Hepatocyte (in vitro differentiated cells): ENCODE data around the gene SUSD3. TPM values are rescaled to one million over a fixed set of nuclear protein-coding genes. Genes with fewer than 3 reads are reported as not detected.

Experiments used
- DNase-seq: peaks from one replicate; pipeline ENCODE4 v3.0.0-alpha.2; 2016; ENCODE audit warnings: low spot score
- H2AFZ ChIP-seq: fragments of 200-600 bp; sonication (generic); 2 replicates; pipeline ENCODE4 v1.6.0; 2016; ENCODE audit warnings: antibody characterized with exemption, mild to moderate bottlenecking
- H3K27ac ChIP-seq: fragments of 200-600 bp; sonication (generic); 2 replicates; pipeline ENCODE4 v1.5.1; 2016; ENCODE audit warnings: mild to moderate bottlenecking
- H3K27me3 ChIP-seq: fragments of 200-600 bp; sonication (generic); 2 replicates; pipeline ENCODE4 v1.6.1; 2016
- H3K36me3 ChIP-seq: fragments of 200-600 bp; sonication (generic); replicated peaks from 2 replicates; pipeline ENCODE4 v1.5.1; 2016; ENCODE audit warnings: low read depth; ENCODE audit not compliant: insufficient read depth
- H3K4me1 ChIP-seq: fragments of 200-600 bp; sonication (generic); 2 replicates; pipeline ENCODE4 v1.5.1; 2016; ENCODE audit warnings: mild to moderate bottlenecking, moderate library complexity; ENCODE audit not compliant: insufficient read depth
- H3K4me2 ChIP-seq: fragments of 200-600 bp; sonication (generic); 2 replicates; pipeline ENCODE4 v1.6.0; 2016
- H3K4me3 ChIP-seq: fragments of 200-600 bp; sonication (generic); 2 replicates; pipeline ENCODE4 v1.5.1; 2016; ENCODE audit warnings: mild to moderate bottlenecking
- H3K79me2 ChIP-seq: fragments of 200-600 bp; sonication (generic); 2 replicates; pipeline ENCODE4 v1.6.0; 2017; ENCODE audit warnings: mild to moderate bottlenecking
- H3K9me2 ChIP-seq: fragments of 200-600 bp; sonication (generic); replicated peaks from 2 replicates; pipeline ENCODE4 v1.6.0; 2017; ENCODE audit warnings: mild to moderate bottlenecking; ENCODE audit not compliant: insufficient read depth
- H3K9me3 ChIP-seq: fragments of 200-600 bp; sonication (generic); 2 replicates; pipeline ENCODE4 v1.5.1; 2016; ENCODE audit warnings: low read depth, mild to moderate bottlenecking
- H4K20me1 ChIP-seq: fragments of 200-600 bp; sonication (generic); 2 replicates; pipeline ENCODE4 v1.6.0; 2016; ENCODE audit warnings: mild to moderate bottlenecking; ENCODE audit not compliant: insufficient read depth, poor library complexity, severe bottlenecking
- CTCF ChIP-seq: fragments of 200-600 bp; sonication (generic); IDR thresholded peaks from 2 replicates; pipeline ENCODE4 v1.5.1; 2016; ENCODE audit warnings: antibody characterized with exemption, mild to moderate bottlenecking; ENCODE audit not compliant: poor library complexity
- EZH2 ChIP-seq: fragments of 200-600 bp; sonication (generic); IDR thresholded peaks from 2 replicates; pipeline ENCODE4 v1.6.1; 2016; ENCODE audit warnings: antibody characterized with exemption, mild to moderate bottlenecking, borderline replicate concordance
- EZH2phosphoT487 ChIP-seq: fragments of 200-600 bp; sonication (generic); IDR thresholded peaks from one replicate; pipeline ENCODE4 v1.6.1; 2018; ENCODE audit warnings: antibody characterized with exemption, mild to moderate bottlenecking, low read depth, moderate library complexity; ENCODE audit not compliant: unreplicated experiment, severe bottlenecking
- WGBS: methylation state at CpG from one replicate; pipeline ENCODE4 v1.1.6; 2016; ENCODE audit warnings: low lambda C conversion rate; ENCODE audit errors: missing lambda C conversion rate; 5-methylcytosine and 5-hydroxymethylcytosine counted together
- polyA plus RNA-seq: library from polyadenylated mRNA; unstranded; fragments of >200 nt; fragmentation: Nextera tagmentation; extraction: Ambion mirVana; gene quantifications from 2 replicates; pipeline ENCODE4 v1.2.1, GENCODE V29; 2016
- total RNA-seq: library from RNA; depleted of rRNA; stranded (reverse); fragments of >200 nt; gene quantifications from 2 replicates; pipeline ENCODE4 v1.2.3, GENCODE V29; 2014

The SUSD3 gene
- total and polyA plus RNA-seq, 2 experiments from 2014 or later, result 11.4 to 17.3 TPM

GRCh38 chr9:93129286-93129685, 70.8 kb downstream of the SUSD3 start:
- H3K36me3 ChIP-seq, result no peaks in the 10 kb centered on the region
- 89% methylated on average over 8 of the region's 8 CpGs for WGBS
- no peak for DNase-seq
- no peaks in the 10 kb centered on the region for H3K9me3 ChIP-seq
- H3K79me2 ChIP-seq, result peaks cover 56% of the 10 kb centered on the region
- peaks cover 39% of the 10 kb centered on the region for H3K4me1 ChIP-seq
- no peak overlapping the region for H3K4me2 ChIP-seq
- H3K27me3 ChIP-seq, result no peaks in the 10 kb centered on the region
- H3K9me2 ChIP-seq, result no peaks in the 10 kb centered on the region
- H3K27ac ChIP-seq, result no peak overlapping the region
- no peak overlapping the region for H3K4me3 ChIP-seq
- H2AFZ ChIP-seq, result no peak overlapping the region
- TF ChIP-seq CTCF, result no peak
- TF ChIP-seq EZH2, result no peak
- TF ChIP-seq EZH2phosphoT487, result no peak
- H4K20me1 ChIP-seq, result peaks cover 10% of the 10 kb centered on the region

- WGBS, result 94% methylated on average over 11 of the region's 11 CpGs
- Histone ChIP-seq H3K79me2 (peaks cover 56% of the 10 kb centered on the region), H3K36me3 (no peaks in the 10 kb centered on the region), H3K9me3 (no peaks in the 10 kb centered on the region), H3K9me2 (no peaks in the 10 kb centered on the region), H4K20me1 (peaks cover 10% of the 10 kb centered on the region), H3K4me1 (peaks cover 45% of the 10 kb centered on the region), H2AFZ (no peak overlapping the region), H3K4me2 (no peak overlapping the region), H3K27ac (no peak overlapping the region), H3K4me3 (no peak overlapping the region), H3K27me3 (no peaks in the 10 kb centered on the region)
- no peak for DNase-seq
- TF ChIP-seq EZH2phosphoT487, result no peak
- no peak for TF ChIP-seq EZH2
- TF ChIP-seq CTCF, result no peak
Observed at GRCh38 chr9:93129691-93130500, 71.4 kb downstream of the SUSD3 start.

- Histone ChIP-seq H3K4me3 (no peak overlapping the region), H3K36me3 (no peaks in the 10 kb centered on the region), H3K4me1 (peaks cover 45% of the 10 kb centered on the region), H3K27ac (no peak overlapping the region), H2AFZ (no peak overlapping the region), H3K9me3 (no peaks in the 10 kb centered on the region), H3K4me2 (no peak overlapping the region), H3K79me2 (peaks cover 56% of the 10 kb centered on the region), H4K20me1 (peaks cover 10% of the 10 kb centered on the region), H3K27me3 (no peaks in the 10 kb centered on the region), H3K9me2 (no peaks in the 10 kb centered on the region)
- no peak for DNase-seq
- TF ChIP-seq EZH2, result no peak
- TF ChIP-seq EZH2phosphoT487, result no peak
- no peak for TF ChIP-seq CTCF
- whole genome bisulfite sequencing, result 87% methylated on average over 15 of the region's 15 CpGs
Observed at GRCh38 chr9:93130861-93131481, 72.5 kb downstream of the SUSD3 start.
